Vagina (tissue), 2 donors: Measurements from ENCODE around the gene MIOX.

Experiments
- POLR2AphosphoS5 ChIP-seq, 2 donors: sonication (generic); formaldehyde crosslinking; IDR thresholded peaks; one replicate each; pipeline ENCODE4 v1.9.0; 2017; ENCODE audit warnings: antibody characterized with exemption in 2 of 2, mild to moderate bottlenecking in 2 of 2, low read depth in 1 of 2; ENCODE audit not compliant: insufficient read depth in 1 of 2
- TF ChIP-seq, protein P1 (sequence below), 3 experiments: fragments of 450-650 bp in 2 of 3; fragments of 200-600 bp in 1 of 3; sonication (generic) in 1 of 3; IDR thresholded peaks; one replicate each; pipeline ENCODE4 v1.5.1; 2017 to 2019; ENCODE audit warnings: antibody characterized with exemption in 3 of 3, mild to moderate bottlenecking in 2 of 3, moderate library complexity in 2 of 3

DNA sequence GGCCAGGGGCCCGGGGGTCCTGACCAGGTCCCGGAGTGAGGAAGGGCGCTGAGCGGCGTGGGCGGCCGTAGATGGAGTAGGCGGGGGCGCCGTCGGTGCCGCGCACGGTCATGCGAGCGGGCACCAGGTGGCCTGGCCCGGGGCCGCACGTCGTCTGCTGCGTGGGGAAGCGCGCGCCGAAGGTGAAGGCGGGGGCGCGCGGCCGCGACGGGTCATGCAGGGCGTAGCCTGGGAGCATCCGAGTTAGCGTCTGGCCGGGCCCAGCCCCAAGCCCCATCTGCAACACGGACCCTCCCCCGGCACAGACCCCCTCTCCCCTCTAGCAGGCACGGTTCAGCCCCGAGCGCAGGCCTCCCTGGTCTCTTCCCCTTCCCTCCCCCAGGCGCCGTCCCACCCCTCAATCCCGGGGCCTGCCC is 44.9 kb downstream of the MIOX start:
- TF ChIP-seq POLR2AphosphoS5 (IDR thresholded peaks at IDR 0.05; ENCODE audit: insufficient read depth in 1 of 2, low read depth in 1 of 2) = no peak
- TF ChIP-seq, protein P1, sequence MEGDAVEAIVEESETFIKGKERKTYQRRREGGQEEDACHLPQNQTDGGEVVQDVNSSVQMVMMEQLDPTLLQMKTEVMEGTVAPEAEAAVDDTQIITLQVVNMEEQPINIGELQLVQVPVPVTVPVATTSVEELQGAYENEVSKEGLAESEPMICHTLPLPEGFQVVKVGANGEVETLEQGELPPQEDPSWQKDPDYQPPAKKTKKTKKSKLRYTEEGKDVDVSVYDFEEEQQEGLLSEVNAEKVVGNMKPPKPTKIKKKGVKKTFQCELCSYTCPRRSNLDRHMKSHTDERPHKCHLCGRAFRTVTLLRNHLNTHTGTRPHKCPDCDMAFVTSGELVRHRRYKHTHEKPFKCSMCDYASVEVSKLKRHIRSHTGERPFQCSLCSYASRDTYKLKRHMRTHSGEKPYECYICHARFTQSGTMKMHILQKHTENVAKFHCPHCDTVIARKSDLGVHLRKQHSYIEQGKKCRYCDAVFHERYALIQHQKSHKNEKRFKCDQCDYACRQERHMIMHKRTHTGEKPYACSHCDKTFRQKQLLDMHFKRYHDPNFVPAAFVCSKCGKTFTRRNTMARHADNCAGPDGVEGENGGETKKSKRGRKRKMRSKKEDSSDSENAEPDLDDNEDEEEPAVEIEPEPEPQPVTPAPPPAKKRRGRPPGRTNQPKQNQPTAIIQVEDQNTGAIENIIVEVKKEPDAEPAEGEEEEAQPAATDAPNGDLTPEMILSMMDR (IDR thresholded peaks at IDR 0.05) = no peak
